GM23248 (cell line): ENCODE results near the gene MSRB3. TPM values are rescaled to one million over a fixed set of nuclear protein-coding genes. Genes with fewer than 3 reads are reported as not detected.
A peak's percentile ranks its signal among the peaks of the same experiment; 100 is the strongest.

ENCODE experiments used
- DNase-seq: peaks from one replicate; pipeline ENCODE4 v3.0.0-alpha.2; 2015
- H2AFZ ChIP-seq: fragments of 200-600 bp; sonication (generic); 2 replicates; pipeline ENCODE4 v1.6.1; 2016; ENCODE audit warnings: antibody characterized with exemption
- H3F3A ChIP-seq: fragments of 200-600 bp; sonication (generic); 2 replicates; pipeline ENCODE4 v1.6.1; 2016; ENCODE audit warnings: mild to moderate bottlenecking, antibody characterized with exemption, mixed run types; ENCODE audit not compliant: insufficient read depth
- H3K27ac ChIP-seq: fragments of 200-600 bp; sonication (generic); 2 replicates; pipeline ENCODE4 v1.5.1; 2016; ENCODE audit warnings: mild to moderate bottlenecking
- H3K27me3 ChIP-seq: fragments of 200-600 bp; sonication (generic); replicated peaks from 2 replicates; pipeline ENCODE4 v1.6.1; 2016; ENCODE audit warnings: mild to moderate bottlenecking; ENCODE audit not compliant: insufficient read depth
- H3K36me3 ChIP-seq: fragments of 200-600 bp; sonication (generic); 2 replicates; pipeline ENCODE4 v1.6.1; 2016; ENCODE audit warnings: low read depth, mild to moderate bottlenecking
- H3K4me1 ChIP-seq: fragments of 200-600 bp; sonication (generic); 2 replicates; pipeline ENCODE4 v1.6.1; 2016; ENCODE audit warnings: mild to moderate bottlenecking; ENCODE audit not compliant: insufficient read depth
- H3K4me2 ChIP-seq: fragments of 200-600 bp; sonication (generic); one replicate; pipeline ENCODE4 v1.6.1; 2016; ENCODE audit warnings: mild to moderate bottlenecking; ENCODE audit not compliant: unreplicated experiment
- H3K4me3 ChIP-seq: fragments of 200-600 bp; sonication (generic); 2 replicates; pipeline ENCODE4 v1.5.1; 2016; ENCODE audit warnings: mild to moderate bottlenecking
- H3K79me2 ChIP-seq: fragments of 200-600 bp; sonication (generic); 2 replicates; pipeline ENCODE4 v1.6.1; 2016; ENCODE audit warnings: mild to moderate bottlenecking; ENCODE audit not compliant: insufficient read depth
- H3K9ac ChIP-seq: fragments of 200-600 bp; sonication (generic); 2 replicates; pipeline ENCODE4 v1.6.1; 2016; ENCODE audit warnings: mild to moderate bottlenecking
- H3K9me2 ChIP-seq: fragments of 200-600 bp; sonication (generic); 2 replicates; pipeline ENCODE4 v1.6.1; 2016; ENCODE audit warnings: mixed run types, mild to moderate bottlenecking, moderate library complexity; ENCODE audit not compliant: insufficient read depth
- H3K9me3 ChIP-seq: fragments of 200-600 bp; sonication (generic); one replicate; pipeline ENCODE4 v1.6.1; 2017; ENCODE audit warnings: low read depth
- H4K20me1 ChIP-seq: fragments of 200-600 bp; sonication (generic); 2 replicates; pipeline ENCODE4 v1.6.0; 2016; ENCODE audit not compliant: insufficient read depth
- EZH2 ChIP-seq: fragments of 200-600 bp; sonication (generic); IDR thresholded peaks from 2 replicates; pipeline ENCODE4 v1.6.1; 2018; ENCODE audit warnings: antibody characterized with exemption, mild to moderate bottlenecking; ENCODE audit not compliant: insufficient read depth, poor library complexity, severe bottlenecking
- EZH2phosphoT487 ChIP-seq: fragments of 200-600 bp; sonication (generic); IDR thresholded peaks from 2 replicates; pipeline ENCODE4 v1.6.1; 2018; ENCODE audit warnings: antibody characterized with exemption, moderate library complexity, mild to moderate bottlenecking, low read depth; ENCODE audit not compliant: insufficient read depth
- WGBS, 2 experiments: methylation state at CpG; one replicate each; pipeline ENCODE4 v1.1.6; 2015 to 2017; ENCODE audit warnings: low lambda C conversion rate in 2 of 2, low coverage in 1 of 2; ENCODE audit errors: missing lambda C conversion rate in 2 of 2; 5-methylcytosine and 5-hydroxymethylcytosine counted together
- in situ Hi-C: fragments of 300-500 bp; cut with MboI; formaldehyde crosslinking; loops from 2 replicates; pipeline ENCODE4 v1.15.0; 2020
- polyA plus RNA-seq: library from polyadenylated mRNA; unstranded; fragments of >200 nt; fragmentation: Nextera tagmentation; extraction: Ambion mirVana; gene quantifications from 2 replicates; pipeline ENCODE4 v1.2.1, GENCODE V29; 2016
- total RNA-seq: library from RNA; depleted of rRNA; stranded (reverse); fragments of >200 nt; shearing (Covaris generic); gene quantifications from 2 replicates; pipeline ENCODE4 v1.2.3, GENCODE V29; 2014

The MSRB3 gene
- total and polyA plus RNA-seq, 2 experiments from 2014 or later = 74.1 to 158 TPM

DNA sequence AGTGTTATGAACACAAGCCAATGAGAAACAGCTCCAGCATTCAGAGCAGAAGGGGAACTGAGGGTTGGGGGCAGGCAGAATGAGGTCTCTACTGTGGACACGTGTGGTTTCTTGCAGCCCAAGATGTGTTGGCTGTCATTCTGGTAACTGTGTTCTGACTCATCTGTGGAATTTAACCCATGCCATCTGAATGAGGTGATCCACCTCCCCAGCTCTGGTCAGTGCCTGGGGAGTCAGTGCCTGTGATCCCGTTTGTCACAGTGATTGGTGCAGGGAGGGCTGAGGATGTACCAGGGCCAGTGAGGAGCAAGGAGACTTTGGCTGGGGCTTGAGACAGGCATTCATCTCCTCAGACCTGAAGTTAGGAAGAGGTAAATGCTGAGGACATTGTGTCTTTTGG, 216.8 kb downstream of the MSRB3 start:
- Histone ChIP-seq H3K9me2 (no peaks in the 10 kb centered on the region), H2AFZ (no peak overlapping the region), H3K9ac (no peak overlapping the region), H3K4me1 (peaks cover 27% of the 10 kb centered on the region), H3K4me3 (no peak overlapping the region), H3K27ac (no peak overlapping the region), H3K9me3 (no peaks in the 10 kb centered on the region), H3K79me2 (no peaks in the 10 kb centered on the region), H3F3A (0 out of 2 replicates have a peak, but pooled peaks cover 16% of the 10 kb centered on the region), H3K4me2 (no peak overlapping the region), H3K36me3 (no peaks in the 10 kb centered on the region), H3K27me3 (no peaks in the 10 kb centered on the region), H4K20me1 (no peaks in the 10 kb centered on the region)
- TF ChIP-seq EZH2 (no peak), EZH2phosphoT487 (no peak)
- 3 to 4% methylated on average over 2 of the region's 2 CpGs for WGBS, 2 experiments
- in situ Hi-C loops = no loop called here
- peak; percentile 77 for DNase-seq

DNA sequence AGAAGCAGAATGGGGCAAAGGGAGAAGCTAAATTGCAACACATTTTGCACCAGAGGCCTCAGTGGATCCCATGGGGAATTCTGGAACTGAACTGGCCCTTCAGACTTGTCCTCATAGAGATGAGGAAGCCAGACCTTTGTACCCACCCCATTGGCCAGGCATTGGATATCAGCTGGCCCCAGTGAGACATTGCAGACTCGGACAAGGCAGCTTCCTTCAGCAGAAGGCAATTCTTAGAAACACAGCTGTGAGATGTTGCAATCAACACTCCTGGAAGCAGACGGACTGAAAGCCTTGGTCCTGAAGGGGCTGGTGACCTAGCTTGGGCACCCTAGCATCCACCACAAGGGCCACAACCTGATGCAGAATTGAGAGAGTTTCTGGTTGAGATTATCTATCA, 218.1 kb downstream of the MSRB3 start:
- 43 to 48% methylated on average over 2 of the region's 2 CpGs for WGBS, 2 experiments
- no peaks in the 10 kb centered on the region for H3K9me3 ChIP-seq
- DNase-seq = peak; percentile 35
- 0 out of 2 replicates have a peak, but pooled peaks cover 16% of the 10 kb centered on the region for H3F3A ChIP-seq
- no peak overlapping the region for H3K9ac ChIP-seq
- H3K36me3 ChIP-seq = no peaks in the 10 kb centered on the region
- no peak overlapping the region for H2AFZ ChIP-seq
- no peak overlapping the region for H3K4me3 ChIP-seq
- H3K4me2 ChIP-seq = no peak overlapping the region
- no peaks in the 10 kb centered on the region for H3K79me2 ChIP-seq
- peaks cover 30% of the 10 kb centered on the region for H3K4me1 ChIP-seq
- no peaks in the 10 kb centered on the region for H3K9me2 ChIP-seq
- in situ Hi-C loops = no loop called here
- TF ChIP-seq EZH2 (no peak), EZH2phosphoT487 (no peak)
- H4K20me1 ChIP-seq = no peaks in the 10 kb centered on the region
- no peaks in the 10 kb centered on the region for H3K27me3 ChIP-seq
- no peak overlapping the region for H3K27ac ChIP-seq

DNA sequence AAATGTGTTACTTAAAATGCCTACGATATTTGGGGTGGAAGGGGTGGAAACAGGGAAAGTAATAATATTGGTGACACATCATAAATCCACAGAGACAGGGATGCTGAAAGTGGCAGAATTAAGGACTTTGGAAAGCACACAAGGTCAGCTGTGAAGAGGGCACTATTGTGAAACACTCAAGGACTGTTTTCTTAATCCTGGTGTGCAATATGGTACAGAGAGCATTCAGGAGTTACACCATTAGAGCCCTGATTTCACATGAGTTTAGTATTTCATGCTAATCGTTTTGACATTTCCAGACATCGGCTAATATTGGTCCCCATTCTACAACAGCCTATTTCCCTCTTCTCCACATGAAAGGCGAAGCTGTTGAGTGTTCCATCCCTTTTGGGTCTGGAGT, 219.2 kb downstream of the MSRB3 start:
- no peaks in the 10 kb centered on the region for H4K20me1 ChIP-seq
- H3K4me3 ChIP-seq = no peak overlapping the region
- no peaks in the 10 kb centered on the region for H3K27me3 ChIP-seq
- H3K4me1 ChIP-seq = peaks cover 30% of the 10 kb centered on the region
- 0 out of 2 replicates have a peak, but pooled peaks cover 16% of the 10 kb centered on the region for H3F3A ChIP-seq
- no peak overlapping the region for H3K27ac ChIP-seq
- no peaks in the 10 kb centered on the region for H3K79me2 ChIP-seq
- in situ Hi-C loops = no loop called here
- H3K9ac ChIP-seq = no peak overlapping the region
- no peaks in the 10 kb centered on the region for H3K9me2 ChIP-seq
- no peaks in the 10 kb centered on the region for H3K9me3 ChIP-seq
- WGBS, 2 experiments = 64 to 71% methylated on average over 4 of the region's 4 CpGs
- H3K4me2 ChIP-seq = no peak overlapping the region
- H2AFZ ChIP-seq = no peak overlapping the region
- TF ChIP-seq EZH2phosphoT487 = no peak
- TF ChIP-seq EZH2 = no peak
- no peak for DNase-seq
- H3K36me3 ChIP-seq = no peaks in the 10 kb centered on the region

DNA sequence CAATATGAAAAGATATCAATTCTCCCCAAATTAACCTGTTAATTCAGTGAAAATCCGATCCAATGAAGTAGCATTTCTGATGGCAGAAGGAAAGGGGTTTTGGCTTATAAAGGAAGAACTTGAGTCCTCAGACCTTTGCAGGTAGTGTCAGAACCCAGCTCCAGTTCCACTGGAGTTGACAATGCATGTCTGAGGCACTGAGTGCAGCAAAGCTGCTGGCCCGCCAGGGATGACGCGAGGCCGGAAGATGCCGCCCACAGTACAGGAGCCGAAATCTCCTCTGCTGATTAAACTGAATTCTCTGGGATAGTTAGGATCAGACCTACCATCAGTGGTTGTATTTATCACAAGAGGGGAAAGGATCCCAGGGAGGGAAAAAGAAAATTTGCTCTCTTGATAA, 220.7 kb downstream of the MSRB3 start:
- Histone ChIP-seq H3K9me2 (no peaks in the 10 kb centered on the region), H3F3A (0 out of 2 replicates have a peak, but pooled peaks cover 16% of the 10 kb centered on the region), H3K9me3 (no peaks in the 10 kb centered on the region), H3K4me2 (no peak overlapping the region), H3K4me3 (no peak overlapping the region), H4K20me1 (no peaks in the 10 kb centered on the region), H3K79me2 (no peaks in the 10 kb centered on the region), H3K9ac (no peak overlapping the region), H3K36me3 (no peaks in the 10 kb centered on the region), H3K4me1 (peaks cover 23% of the 10 kb centered on the region), H3K27ac (no peak overlapping the region), H3K27me3 (no peaks in the 10 kb centered on the region), H2AFZ (no peak overlapping the region)
- WGBS, 2 experiments = 96 to 97% methylated on average over 7 of the region's 7 CpGs
- in situ Hi-C loops = no loop called here
- DNase-seq = no peak
- TF ChIP-seq EZH2 = no peak
- no peak for TF ChIP-seq EZH2phosphoT487
